ENCODE data around the gene KDELR3.

The KDELR3 gene

DNA sequence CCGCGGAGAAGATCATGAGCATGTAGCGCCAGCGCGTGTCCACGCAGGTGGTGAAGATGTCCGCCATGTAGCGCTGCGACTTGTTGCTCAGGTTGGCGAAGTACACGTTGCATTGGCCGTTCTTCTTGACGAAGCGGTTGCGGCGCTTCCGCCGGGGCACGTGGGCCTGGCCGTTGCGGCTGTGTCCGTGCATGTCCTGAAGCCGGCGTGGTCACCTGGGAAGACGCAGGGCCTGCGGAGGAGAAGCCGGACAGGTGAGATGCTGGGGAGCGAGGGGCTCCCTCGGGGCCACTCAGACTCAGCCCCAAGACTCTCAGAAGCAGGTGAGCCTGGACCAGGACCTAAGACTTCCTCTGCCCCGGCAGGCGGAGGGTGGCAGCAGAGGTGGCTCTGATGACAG is 40.0 kb upstream of the KDELR3 start:
- Histone ChIP-seq H3K9me3 (ENCODE audit: severe bottlenecking) (no peaks in the 10 kb centered on the region), H3K36me3 (peaks cover 15% of the 10 kb centered on the region), H3K27me3 (ENCODE audit: insufficient read depth, low read depth, severe bottlenecking) (no peaks in the 10 kb centered on the region), H3K27ac (no peak overlapping the region), H3K4me3 (ENCODE audit: low read depth, low read length) (no peak overlapping the region)
- TF ChIP-seq, protein P1, sequence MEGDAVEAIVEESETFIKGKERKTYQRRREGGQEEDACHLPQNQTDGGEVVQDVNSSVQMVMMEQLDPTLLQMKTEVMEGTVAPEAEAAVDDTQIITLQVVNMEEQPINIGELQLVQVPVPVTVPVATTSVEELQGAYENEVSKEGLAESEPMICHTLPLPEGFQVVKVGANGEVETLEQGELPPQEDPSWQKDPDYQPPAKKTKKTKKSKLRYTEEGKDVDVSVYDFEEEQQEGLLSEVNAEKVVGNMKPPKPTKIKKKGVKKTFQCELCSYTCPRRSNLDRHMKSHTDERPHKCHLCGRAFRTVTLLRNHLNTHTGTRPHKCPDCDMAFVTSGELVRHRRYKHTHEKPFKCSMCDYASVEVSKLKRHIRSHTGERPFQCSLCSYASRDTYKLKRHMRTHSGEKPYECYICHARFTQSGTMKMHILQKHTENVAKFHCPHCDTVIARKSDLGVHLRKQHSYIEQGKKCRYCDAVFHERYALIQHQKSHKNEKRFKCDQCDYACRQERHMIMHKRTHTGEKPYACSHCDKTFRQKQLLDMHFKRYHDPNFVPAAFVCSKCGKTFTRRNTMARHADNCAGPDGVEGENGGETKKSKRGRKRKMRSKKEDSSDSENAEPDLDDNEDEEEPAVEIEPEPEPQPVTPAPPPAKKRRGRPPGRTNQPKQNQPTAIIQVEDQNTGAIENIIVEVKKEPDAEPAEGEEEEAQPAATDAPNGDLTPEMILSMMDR (IDR thresholded peaks at IDR 0.05; ENCODE audit: low read depth, low read length), result no peak
- no peak for DNase-seq

DNA sequence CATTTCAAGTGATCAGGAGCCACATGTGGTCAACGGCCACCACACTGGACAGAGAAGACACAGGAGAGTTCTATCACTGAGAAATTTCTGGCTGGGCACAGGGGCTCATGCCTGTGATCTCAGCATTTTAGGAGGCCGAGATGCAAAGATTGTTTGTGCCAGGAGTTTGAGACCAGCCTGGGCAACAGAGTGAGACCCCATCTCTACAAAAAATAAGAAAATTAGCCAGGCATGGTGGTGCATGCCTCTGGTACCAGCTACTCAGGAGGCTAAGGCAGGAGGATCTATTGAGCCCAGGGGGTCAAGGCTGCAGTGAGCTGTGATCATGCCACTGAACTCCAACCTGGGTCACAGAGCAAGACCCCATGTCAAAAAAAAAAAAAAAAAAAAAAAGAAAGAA is 39.2 kb upstream of the KDELR3 start:
- TF ChIP-seq, protein P1 (IDR thresholded peaks at IDR 0.05; ENCODE audit: low read depth, low read length), result no peak
- Histone ChIP-seq H3K36me3 (peaks cover 15% of the 10 kb centered on the region), H3K27me3 (ENCODE audit: insufficient read depth, low read depth, severe bottlenecking) (no peaks in the 10 kb centered on the region), H3K27ac (no peak overlapping the region), H3K4me3 (ENCODE audit: low read depth, low read length) (no peak overlapping the region), H3K9me3 (ENCODE audit: severe bottlenecking) (no peaks in the 10 kb centered on the region)
- DNase-seq, result no peak

DNA sequence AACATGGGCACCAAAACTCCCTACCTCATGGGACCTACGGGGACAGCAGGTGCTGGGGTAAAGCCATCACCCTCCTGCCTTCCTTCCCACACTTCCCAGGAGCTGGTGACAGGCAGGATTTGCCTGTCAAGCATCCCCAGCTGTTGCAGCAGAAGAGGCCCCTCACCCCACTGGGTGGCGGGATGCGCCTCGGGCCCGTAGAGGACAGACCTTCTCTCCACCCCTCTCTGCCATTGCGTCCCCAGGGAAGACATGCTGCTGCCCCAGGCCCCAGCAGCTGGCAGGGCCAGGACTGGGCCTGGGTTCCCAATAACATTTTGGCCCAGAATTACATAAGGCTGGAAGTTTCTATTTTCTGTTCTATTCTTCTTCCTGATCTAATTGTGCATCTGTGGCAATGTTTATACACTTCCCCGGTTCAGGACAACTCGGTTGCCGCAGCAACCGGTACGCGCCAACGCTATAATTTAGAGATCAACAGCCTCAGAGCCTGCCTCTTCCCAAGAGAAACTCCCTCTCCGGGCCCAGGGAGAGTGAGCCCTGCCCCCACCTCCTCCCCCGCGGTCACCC is 38.3 kb upstream of the KDELR3 start:
- no peaks in the 10 kb centered on the region for H3K27me3 ChIP-seq (ENCODE audit: insufficient read depth, low read depth, severe bottlenecking)
- H3K27ac ChIP-seq, result no peak overlapping the region; the same call in 1 of the 2 replicates
- peaks cover 15% of the 10 kb centered on the region for H3K36me3 ChIP-seq
- TF ChIP-seq, protein P1 (IDR thresholded peaks at IDR 0.05; ENCODE audit: low read depth, low read length), result no peak
- peak; percentile 61 for DNase-seq
- H3K9me3 ChIP-seq (ENCODE audit: severe bottlenecking), result no peaks in the 10 kb centered on the region
- H3K4me3 ChIP-seq (ENCODE audit: low read depth, low read length), result no peak overlapping the region

DNA sequence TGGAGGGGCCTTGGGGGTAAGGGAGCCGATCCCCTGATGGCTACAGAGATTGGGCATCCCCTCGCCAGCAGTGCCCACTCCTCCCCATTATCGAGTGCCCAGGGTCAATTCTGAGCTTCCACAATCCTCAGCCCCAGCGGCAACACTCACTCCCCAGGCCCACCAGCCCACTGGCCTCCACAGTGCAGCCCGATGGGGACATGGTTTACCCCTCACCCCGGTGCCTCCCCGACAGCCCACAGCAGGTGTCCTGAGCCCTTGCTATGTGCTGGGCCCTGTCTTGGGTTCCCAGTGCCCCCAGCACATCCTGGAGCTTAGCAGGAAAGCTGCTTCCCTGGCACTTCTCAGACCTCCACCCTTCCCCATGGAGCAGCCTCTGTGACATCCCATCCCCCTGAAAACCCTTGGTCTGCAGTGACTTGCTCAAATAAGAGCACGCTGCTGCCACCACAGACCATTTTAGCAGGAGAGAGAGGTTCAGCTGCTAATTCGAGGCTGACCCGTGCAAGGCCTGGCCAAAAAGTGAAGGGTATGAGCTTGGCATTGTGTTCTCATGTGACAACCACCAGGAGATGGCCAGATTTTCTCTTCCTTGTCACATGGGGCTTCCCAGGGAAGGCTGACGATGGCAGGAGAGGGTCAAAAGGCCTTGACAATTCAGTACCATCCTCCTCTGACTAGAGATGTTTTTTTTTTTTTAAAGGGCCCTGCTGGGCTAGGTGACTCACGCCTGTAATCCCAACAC is 36.5 kb upstream of the KDELR3 start:
- H3K4me3 ChIP-seq (ENCODE audit: low read depth, low read length), result no peak overlapping the region
- no peak for DNase-seq
- H3K27me3 ChIP-seq (ENCODE audit: insufficient read depth, low read depth, severe bottlenecking), result no peaks in the 10 kb centered on the region
- H3K27ac ChIP-seq, result no peak overlapping the region
- H3K36me3 ChIP-seq, result peaks cover 11% of the 10 kb centered on the region
- TF ChIP-seq, protein P1 (IDR thresholded peaks at IDR 0.05; ENCODE audit: low read depth, low read length), result no peak
- H3K9me3 ChIP-seq (ENCODE audit: severe bottlenecking), result no peaks in the 10 kb centered on the region

DNA sequence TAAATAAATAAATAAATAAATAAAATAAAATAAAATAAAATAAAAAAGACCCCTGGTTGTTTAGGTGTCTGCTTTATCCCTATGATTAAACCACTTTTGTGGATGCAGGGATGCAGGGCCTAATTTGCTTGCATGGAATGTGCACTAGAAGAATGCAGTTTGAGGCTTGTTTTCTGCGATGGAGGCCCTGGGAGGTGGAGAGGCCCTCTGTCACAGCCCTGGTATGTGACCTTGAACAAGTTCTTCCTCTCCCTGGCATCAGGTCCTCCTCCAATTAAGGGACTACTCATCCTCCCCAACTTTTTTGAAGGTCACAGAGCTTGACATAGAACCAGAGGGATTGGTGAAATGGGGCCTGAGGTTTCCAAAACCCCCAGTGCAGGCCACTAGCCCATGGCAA is 35.6 kb upstream of the KDELR3 start:
- Histone ChIP-seq H3K27ac (no peak overlapping the region), H3K4me3 (ENCODE audit: low read depth, low read length) (no peak overlapping the region), H3K36me3 (peaks cover 4% of the 10 kb centered on the region), H3K9me3 (ENCODE audit: severe bottlenecking) (no peaks in the 10 kb centered on the region), H3K27me3 (ENCODE audit: insufficient read depth, low read depth, severe bottlenecking) (no peaks in the 10 kb centered on the region)
- DNase-seq, result no peak
- TF ChIP-seq, protein P1 (IDR thresholded peaks at IDR 0.05; ENCODE audit: low read depth, low read length), result no peak
